ENCODE results near the gene STPG1.

DNA sequence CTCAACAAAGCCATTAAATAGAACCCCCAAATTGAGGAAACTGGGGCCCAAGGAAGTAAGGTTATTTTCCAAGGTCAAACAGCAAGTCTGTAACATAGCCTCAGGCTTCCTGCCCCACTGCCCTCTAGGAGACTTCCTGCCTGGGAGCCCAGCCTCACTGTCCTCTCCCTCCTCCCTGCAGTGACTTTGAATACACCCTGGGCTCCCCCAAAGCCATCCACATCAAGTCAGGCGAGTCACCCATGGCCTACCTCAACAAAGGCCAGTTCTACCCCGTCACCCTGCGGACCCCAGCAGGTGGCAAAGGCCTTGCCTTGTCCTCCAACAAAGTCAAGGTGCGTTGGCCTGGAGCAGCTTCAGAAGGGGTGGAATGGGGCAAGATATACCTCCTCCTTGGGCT lies 76.1 kb downstream of the STPG1 start:
- TF ChIP-seq, protein P1, sequence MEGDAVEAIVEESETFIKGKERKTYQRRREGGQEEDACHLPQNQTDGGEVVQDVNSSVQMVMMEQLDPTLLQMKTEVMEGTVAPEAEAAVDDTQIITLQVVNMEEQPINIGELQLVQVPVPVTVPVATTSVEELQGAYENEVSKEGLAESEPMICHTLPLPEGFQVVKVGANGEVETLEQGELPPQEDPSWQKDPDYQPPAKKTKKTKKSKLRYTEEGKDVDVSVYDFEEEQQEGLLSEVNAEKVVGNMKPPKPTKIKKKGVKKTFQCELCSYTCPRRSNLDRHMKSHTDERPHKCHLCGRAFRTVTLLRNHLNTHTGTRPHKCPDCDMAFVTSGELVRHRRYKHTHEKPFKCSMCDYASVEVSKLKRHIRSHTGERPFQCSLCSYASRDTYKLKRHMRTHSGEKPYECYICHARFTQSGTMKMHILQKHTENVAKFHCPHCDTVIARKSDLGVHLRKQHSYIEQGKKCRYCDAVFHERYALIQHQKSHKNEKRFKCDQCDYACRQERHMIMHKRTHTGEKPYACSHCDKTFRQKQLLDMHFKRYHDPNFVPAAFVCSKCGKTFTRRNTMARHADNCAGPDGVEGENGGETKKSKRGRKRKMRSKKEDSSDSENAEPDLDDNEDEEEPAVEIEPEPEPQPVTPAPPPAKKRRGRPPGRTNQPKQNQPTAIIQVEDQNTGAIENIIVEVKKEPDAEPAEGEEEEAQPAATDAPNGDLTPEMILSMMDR (IDR thresholded peaks at IDR 0.05): no peak
- TF ChIP-seq POLR2A (IDR thresholded peaks at IDR 0.05): no peak

All from stomach (tissue), 4 donors.